Activated CD8-positive, alpha-beta memory T cell treated with anti-CD3 and anti-CD28 coated beads, Interleukin-2, amount 50 U/mL, for 24 hours (primary cell): ENCODE measurements around the gene SMIM29.
"Not testable (repeated sequence)": the region's sequence is repeated elsewhere in the genome, so short reads cannot be mapped to it uniquely, and the experiment has no call there.

ENCODE experiments used
- DNase-seq: peaks from one replicate; pipeline ENCODE4 v3.0.0-alpha.2; 2020; ENCODE audit errors: extremely low read depth

The SMIM29 gene

GRCh38 chr6:34267746-34268145, 18.9 kb upstream of the SMIM29 start:
- no peak for DNase-seq

- DNase-seq: not testable (repeated sequence)
Observed at GRCh38 chr6:34263484-34263883, 14.7 kb upstream of the SMIM29 start.

- DNase-seq: no peak
Observed at GRCh38 chr6:34260576-34261267, 11.9 kb upstream of the SMIM29 start.

- no peak for DNase-seq
Observed at GRCh38 chr6:34259529-34260069, 10.8 kb upstream of the SMIM29 start.

- not testable (repeated sequence) for DNase-seq
Observed at GRCh38 chr6:34252395-34252794, 3.6 kb upstream of the SMIM29 start.

- no peak for DNase-seq
Observed at GRCh38 chr6:34249469-34250261, 859 bp upstream of the SMIM29 start.

- DNase-seq: no peak
Observed at GRCh38 chr6:34248198-34248726, 544 bp downstream of the SMIM29 start.

- DNase-seq: no peak
Observed at GRCh38 chr6:34247481-34248197, 1.2 kb downstream of the SMIM29 start.

- DNase-seq: no peak
Observed at GRCh38 chr6:34246563-34247391, 2.0 kb downstream of the SMIM29 start.

- DNase-seq: no peak
Observed at GRCh38 chr6:34246249-34246562, 2.6 kb downstream of the SMIM29 start.

- DNase-seq: not testable (repeated sequence)
Observed at GRCh38 chr6:34245761-34246140, 3.1 kb downstream of the SMIM29 start.

- not testable (repeated sequence) for DNase-seq
Observed at GRCh38 chr6:34245032-34245760, 3.6 kb downstream of the SMIM29 start.

GRCh38 chr6:34243901-34244884, 4.6 kb downstream of the SMIM29 start:
- DNase-seq: no peak

- DNase-seq: no peak
Observed at GRCh38 chr6:34243131-34243771, 5.6 kb downstream of the SMIM29 start.

GRCh38 chr6:34242252-34243130, 6.3 kb downstream of the SMIM29 start:
- no peak for DNase-seq

- no peak for DNase-seq
Observed at GRCh38 chr6:34241351-34242215, 7.2 kb downstream of the SMIM29 start.
